Fibroblast of skin of left biceps (primary cell): Measurements from ENCODE around the gene PAM16.
"Not testable (repeated sequence)": the region's sequence is repeated elsewhere in the genome, so short reads cannot be mapped to it uniquely, and the experiment has no call there.

ENCODE experiments used
- DNase-seq, 2 experiments: peaks; one replicate each; pipeline ENCODE4 v3.0.0-alpha.2; 2013; ENCODE audit warnings: low read depth in 2 of 2

PAM16 gene

GRCh38 chr16:4334724-4335495 lies 16.2 kb downstream of the PAM16 start:
- no peak for DNase-seq

GRCh38 chr16:4333714-4334113 lies 17.4 kb downstream of the PAM16 start:
- not testable (repeated sequence) for DNase-seq

DNA sequence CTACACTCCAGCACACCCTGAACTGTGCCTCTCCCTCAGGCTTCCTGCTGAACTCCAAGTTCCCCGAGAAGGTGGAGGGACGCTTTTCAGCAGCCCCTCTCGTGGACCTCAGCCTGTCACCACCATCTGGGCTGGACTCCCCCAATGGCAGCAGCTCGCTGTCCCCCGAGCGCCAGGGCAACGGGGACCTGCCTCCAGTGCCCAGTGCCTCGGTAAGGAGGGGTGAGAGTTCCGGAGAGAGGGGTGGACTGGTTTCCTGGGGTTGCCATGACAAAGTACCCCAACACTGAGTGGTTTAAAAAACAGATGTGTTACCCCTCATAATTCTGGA lies 17.8 kb downstream of the PAM16 start:
- DNase-seq: no peak

- no peak for DNase-seq
These were observed 18.4 kb downstream of the PAM16 start for GRCh38 chr16:4332623-4333307.

DNA sequence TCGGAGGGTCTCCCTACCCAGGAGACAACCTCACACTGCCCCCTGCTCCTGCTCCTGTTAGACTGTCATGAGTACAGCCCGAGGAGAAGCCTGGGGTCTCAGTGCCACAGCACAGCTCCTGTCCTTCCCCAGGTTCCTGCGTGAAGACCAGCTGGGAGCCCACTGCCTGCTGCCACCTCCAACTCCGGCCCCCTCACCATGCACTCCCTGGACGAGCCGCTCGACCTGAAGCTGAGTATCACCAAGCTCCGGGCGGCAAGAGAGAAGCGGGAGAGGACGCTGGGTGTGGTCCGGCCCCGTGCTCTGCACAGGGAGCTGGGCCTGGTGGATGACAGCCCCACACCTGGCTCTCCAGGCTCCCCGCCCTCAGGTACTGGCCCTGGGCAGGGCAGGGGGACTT lies 19.0 kb downstream of the PAM16 start:
- DNase-seq: no peak

DNA sequence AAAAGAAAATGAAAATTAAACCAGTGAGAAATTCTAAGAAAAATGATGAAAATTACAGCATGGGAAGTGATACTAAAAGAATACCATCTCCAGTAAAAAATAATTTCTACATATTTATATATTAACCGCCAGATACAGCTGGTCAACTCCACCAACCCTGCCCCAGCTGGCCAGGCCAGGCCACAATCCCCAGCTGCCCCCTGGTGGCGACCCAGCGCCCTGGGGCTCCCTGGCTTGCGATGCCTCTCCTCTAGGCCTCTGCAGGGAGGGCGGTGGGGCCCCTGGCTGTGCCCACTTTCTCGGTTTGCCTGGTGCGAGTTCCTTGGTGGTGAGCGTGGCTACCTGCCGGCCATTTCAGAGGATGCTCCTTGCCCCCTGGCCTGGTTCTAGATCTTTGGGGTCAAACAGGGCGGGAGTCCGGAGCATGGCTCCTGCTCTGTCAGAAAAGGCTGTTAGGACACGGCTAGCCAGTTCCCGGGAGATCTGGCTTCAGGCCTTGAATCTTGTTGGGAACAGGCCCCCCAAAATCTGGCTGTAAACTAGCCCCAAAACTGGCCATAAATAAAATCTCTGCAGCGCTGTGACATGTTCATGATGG lies 20.7 kb downstream of the PAM16 start:
- DNase-seq: no peak

GRCh38 chr16:4328782-4329775 lies 22.0 kb downstream of the PAM16 start:
- no peak for DNase-seq

DNA sequence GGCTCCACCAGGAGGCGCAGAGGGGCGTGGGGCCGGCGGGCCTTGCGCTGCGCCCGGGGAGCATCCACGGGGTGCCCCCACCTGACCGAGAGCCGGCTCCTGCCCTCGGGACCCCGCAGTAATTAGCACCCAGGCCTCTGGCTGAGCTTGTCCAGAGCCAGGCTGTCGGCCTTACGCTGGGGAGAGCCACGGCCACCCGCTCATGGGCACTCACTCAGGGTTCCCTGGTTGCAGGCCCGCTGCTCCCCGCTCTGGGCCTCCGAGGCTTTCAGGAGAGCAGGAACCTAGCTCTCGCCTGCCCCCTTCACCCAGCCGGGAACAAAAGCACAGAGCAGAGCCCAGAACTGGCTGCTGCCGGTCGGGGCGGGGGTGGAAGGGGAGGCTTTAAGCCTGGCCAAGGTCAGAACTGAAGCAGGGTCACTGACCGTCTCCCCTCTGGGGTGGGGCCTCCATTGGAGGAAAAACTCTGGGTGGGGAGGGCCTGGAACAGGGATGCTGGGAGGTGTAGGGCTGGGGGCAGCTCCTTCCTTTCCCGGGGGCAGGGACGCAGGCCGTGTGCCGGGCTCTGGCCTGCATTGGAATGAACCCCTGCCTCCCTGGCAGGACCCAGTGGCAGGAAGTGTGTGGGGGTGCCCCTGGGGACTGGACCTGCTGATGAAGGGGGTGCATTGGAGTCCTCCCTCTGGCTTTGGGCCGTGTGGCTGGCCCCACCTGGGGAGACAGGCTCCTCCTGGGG lies 22.9 kb downstream of the PAM16 start:
- no peak for DNase-seq

DNA sequence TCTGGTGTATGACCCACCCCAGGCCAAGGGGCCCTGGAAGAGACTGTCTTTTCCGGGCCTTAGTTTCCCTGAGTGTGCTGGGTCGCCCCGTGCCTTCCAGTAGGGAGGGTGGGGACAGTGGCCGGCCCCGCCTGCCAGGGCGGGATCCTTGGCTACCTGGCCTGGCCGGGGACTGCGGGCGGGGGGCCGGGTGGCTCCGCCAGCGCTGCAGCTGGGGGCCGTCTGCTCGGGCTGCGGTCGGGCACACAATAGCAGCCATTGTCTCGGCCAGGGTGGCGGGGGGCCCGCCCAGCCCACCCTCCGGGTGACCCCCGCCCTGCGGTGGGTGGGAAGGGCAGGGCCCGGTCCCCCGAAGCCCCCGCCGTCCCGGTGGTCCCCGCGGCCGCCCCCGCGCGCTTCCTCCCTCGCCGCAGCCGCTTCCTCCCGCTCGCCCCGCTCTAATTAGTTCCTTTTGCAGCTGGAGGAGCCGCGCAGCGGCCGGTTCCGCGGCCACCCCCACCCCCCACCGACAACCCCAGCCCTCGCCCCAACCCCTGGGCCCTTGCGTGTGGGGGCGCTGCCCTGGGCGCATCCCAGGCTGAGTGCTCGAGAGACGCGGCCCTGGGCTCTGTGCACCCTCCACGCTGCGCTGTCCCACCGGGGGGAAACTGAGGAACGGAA lies 23.6 kb downstream of the PAM16 start:
- DNase-seq: no peak

DNA sequence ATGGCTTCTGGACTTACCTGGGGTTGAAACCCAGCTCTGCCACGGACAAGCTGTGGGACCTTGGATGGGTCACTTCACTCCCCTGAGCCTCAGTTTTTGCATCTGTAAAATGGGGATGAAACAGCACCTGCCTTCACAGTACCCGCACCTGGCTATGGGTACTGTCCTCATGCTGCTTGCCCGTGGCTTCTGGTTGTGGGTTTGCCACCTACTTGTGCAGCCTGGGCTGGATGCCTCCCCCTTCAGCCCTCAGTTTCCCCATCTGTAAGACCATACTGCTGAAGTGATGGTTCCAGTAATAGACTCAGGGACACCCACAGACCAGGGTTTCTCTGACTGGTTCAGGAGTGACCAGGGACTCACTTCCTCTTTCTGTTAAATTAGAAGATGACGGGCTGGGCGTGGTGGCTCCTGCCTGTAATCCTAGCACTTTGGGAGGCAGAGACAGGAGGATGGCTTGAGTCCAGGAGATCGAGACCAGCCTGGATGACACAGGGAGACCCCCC lies 25.8 kb downstream of the PAM16 start:
- no peak for DNase-seq

DNA sequence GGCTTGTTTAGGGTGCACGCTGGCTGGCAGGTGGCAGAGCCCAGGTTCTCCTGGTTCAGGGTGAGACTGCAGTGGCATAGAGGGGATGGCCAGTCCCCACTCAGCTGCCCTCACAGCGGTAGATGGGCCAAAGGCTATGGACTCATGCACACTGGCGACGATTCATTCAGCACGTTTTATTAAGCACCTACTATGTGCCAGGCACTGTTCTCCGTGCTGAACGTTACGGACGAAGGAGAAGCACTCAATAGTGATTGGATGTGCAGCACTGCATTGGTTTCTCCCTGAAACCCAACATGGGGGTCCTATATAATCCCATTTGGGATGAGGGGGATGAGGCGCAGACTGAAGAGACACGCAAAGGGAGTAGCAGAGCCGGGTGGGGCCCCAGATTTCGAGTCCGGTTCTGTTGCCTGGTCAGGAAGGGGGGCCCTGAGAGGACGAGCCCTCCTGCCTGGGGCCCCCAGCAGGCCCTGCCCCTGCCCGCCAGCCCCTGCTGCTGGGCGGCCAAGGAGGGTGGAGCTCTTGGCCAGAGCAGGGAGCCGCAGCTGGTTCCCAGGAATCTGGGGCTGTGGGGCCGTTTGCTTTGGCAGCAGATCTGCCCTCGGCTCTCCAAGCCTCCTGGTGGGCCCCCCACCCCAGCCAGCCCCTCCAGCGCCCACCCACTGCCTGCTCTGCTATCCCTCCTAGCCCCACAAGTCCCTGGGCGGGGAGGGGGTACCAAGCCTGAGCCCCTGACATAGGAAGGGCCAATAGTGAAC lies 26.4 kb downstream of the PAM16 start:
- no peak for DNase-seq

DNA sequence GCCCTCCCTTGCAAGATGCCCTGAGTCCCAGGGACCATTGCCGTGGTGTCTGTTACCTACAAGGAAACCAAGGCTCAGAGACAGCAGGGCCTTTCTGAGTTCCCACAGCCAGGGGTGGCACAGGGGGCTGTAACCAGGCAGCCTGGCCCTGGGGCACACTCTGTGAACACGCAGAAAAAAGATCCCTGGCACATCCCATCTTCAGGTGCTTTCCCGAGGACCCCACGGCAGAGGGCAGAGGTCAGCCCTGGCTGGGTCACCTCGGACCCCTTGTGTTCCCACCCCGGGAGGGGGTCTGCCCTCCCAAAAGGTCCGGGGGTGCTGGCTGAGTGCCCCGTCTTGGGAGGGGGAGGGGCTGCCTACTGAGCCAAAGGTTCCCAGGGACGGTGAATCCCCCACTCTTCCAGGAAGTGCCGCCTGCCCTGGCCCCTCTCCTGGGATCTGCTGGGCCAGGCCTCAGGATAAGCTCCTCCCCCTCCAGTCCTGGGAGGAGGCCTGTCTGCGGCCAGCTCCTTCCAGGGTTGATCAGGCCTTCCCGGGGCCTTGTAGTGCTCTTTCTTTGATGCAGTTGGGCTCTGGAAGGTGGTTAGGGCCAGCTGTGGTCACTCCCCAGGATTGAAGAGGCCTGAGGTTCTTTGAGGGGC lies 27.2 kb downstream of the PAM16 start:
- DNase-seq: no peak

DNA sequence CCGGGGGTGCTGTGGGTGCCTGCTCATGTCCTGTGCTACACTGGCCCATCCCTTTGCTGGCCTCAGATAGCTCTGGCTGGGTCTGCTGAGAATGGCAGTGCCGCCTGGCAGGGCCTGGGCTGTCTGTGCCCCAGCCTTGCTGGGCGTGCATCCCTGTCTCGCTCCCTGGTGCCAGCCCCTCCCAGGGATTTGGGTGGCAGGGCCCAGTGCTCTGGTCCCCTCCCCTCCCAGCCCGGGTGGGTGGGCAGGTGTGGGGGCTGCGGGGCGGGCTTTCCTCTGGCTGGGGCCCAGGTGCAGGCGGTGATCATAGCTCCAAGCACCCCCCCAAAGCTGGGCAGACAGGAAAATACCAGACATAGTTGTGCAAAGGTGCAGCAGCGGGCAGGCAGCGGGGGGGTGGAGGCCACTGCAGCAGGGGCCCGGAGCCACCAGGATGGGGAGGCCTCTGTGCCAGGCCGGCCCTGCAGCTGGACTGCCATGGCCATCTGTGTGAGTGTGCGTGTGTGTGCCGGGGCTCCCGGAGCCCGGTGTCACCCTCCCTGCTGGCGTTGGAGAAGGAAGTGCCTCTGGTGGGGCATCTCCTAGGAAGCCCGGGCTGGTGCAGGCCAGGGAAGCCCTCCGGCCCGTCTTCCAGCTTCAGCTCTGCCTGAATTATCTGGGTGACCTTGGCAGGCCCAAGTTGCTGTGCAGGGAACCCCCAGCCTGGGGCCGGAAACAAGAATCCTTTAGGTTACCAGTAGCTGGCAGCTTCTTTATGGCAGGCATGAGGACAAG lies 27.9 kb downstream of the PAM16 start:
- no peak for DNase-seq

GRCh38 chr16:4322121-4323052 lies 28.7 kb downstream of the PAM16 start:
- DNase-seq: no peak

DNA sequence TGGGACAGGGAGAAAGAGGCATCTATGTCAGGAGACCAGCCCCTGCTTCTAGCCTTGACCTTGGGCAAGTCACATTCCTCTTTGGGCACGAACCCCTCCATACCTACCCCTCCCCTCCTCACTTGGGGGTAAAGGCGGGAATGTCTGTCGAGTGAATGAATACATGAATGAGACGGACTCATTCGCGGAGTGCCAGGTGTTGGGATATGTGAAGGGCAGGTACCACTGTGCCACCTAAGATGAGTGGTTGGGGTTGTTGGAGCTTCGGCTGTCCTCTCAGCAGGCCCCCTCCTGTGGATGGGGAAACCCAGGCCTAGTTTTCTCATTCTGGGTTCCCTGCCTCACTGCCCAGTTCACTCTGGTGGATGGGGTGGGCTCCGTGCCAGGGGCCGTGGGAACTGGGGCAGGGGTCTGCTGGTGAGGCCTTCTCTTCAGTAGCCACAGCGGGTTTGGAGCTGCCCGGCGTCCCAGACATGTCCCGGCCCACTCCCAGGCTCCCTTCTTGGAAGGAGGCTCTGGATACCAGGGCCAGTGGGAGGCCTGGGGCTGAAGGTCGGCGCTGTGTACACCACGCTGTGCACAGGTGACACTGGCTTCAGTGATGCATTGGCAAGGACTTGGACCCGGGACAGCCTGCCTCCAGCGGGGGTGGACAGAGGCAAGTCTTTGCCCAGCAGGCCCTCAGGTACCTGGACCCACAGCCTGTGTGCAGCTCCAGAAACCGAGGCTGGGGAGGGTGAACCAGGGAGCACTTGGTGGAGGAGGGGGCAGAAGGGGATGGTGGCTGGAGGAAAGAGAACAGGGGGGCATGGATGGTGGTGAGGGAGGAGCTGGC lies 29.6 kb downstream of the PAM16 start:
- DNase-seq: no peak

GRCh38 chr16:4320571-4321137 lies 30.5 kb downstream of the PAM16 start:
- DNase-seq: no peak
